HepG2 (cell line): ENCODE results near the gene EEF1E1. TPM values are rescaled to one million over a fixed set of nuclear protein-coding genes. Genes with fewer than 3 reads are reported as not detected.

ENCODE experiments used
- E2F5 ChIP-seq: sonication (generic); formaldehyde crosslinking; conservative IDR thresholded peaks from 2 replicates; pipeline ENCODE4 v1.4.0; 2020; ENCODE audit warnings: missing genetic modification reagents
- ETV5 ChIP-seq: IDR thresholded peaks from 2 replicates; pipeline ENCODE4 v1.6.1; 2018; ENCODE audit warnings: missing biosample characterization, missing genetic modification reagents, inconsistent platforms, borderline replicate concordance
- FOXM1 ChIP-seq: sonication (generic); formaldehyde crosslinking; IDR thresholded peaks from 2 replicates; pipeline ENCODE4 v1.5.0; 2020; ENCODE audit warnings: missing genetic modification reagents
- HCFC1 ChIP-seq: fragments of 150-350 bp; IDR thresholded peaks from 2 replicates; pipeline ENCODE4 v1.6.1; 2014; ENCODE audit warnings: low read depth, low read length
- PHF8 ChIP-seq: sonication (generic); formaldehyde crosslinking; IDR thresholded peaks from 2 replicates; pipeline ENCODE4 v1.5.0; 2020; ENCODE audit warnings: missing genetic modification reagents
- POLR2AphosphoS2 ChIP-seq: IDR thresholded peaks from 2 replicates; pipeline ENCODE4 v1.6.1; 2011; ENCODE audit warnings: low read depth, low read length, improper control_type of control experiment
- SATB2 ChIP-seq: sonication (generic); formaldehyde crosslinking; IDR thresholded peaks from 2 replicates; pipeline ENCODE4 v1.5.0; 2020; ENCODE audit warnings: missing genetic modification reagents
- THYN1 ChIP-seq: sonication (generic); formaldehyde crosslinking; IDR thresholded peaks from 2 replicates; pipeline ENCODE4 v1.8.1; 2023; ENCODE audit warnings: low read depth, mild to moderate bottlenecking, moderate library complexity, missing genetic modification reagents, borderline replicate concordance
- USF2 ChIP-seq, 2 experiments: sonication (generic) in 1 of 2; formaldehyde crosslinking in 1 of 2; IDR thresholded peaks; 2 replicates each; pipeline versions ENCODE4 v1.5.1 to v1.6.1; 2011 to 2020; ENCODE audit warnings: borderline replicate concordance in 1 of 2, low read depth in 1 of 2, low read length in 1 of 2, mild to moderate bottlenecking in 1 of 2, missing genetic modification reagents in 1 of 2, moderate library complexity in 1 of 2
- YEATS2 ChIP-seq: sonication (generic); formaldehyde crosslinking; IDR thresholded peaks from 2 replicates; pipeline ENCODE4 v1.4.0; 2020; ENCODE audit warnings: missing genetic modification reagents, borderline replicate concordance
- ZBTB44 ChIP-seq: sonication (generic); formaldehyde crosslinking; IDR thresholded peaks from 2 replicates; pipeline ENCODE4 v1.4.0; 2020; ENCODE audit warnings: missing genetic modification reagents
- ZFP1 ChIP-seq: IDR thresholded peaks from 2 replicates; pipeline ENCODE4 v1.6.1; 2016
- ZFP62 ChIP-seq: sonication (generic); formaldehyde crosslinking; IDR thresholded peaks from 2 replicates; pipeline ENCODE4 v1.4.0; 2020; ENCODE audit warnings: missing genetic modification reagents
- ZNF24 ChIP-seq: fragments of 450-650 bp; IDR thresholded peaks from 2 replicates; pipeline ENCODE4 v1.6.1; 2017; ENCODE audit warnings: antibody characterized with exemption, mild to moderate bottlenecking
- ZNF333 ChIP-seq: sonication (generic); formaldehyde crosslinking; IDR thresholded peaks from 2 replicates; pipeline ENCODE4 v1.4.0; 2020; ENCODE audit warnings: mild to moderate bottlenecking, missing genetic modification reagents, borderline replicate concordance
- ZNF451 ChIP-seq: sonication (generic); formaldehyde crosslinking; IDR thresholded peaks from 2 replicates; pipeline ENCODE4 v1.5.0; 2020; ENCODE audit warnings: mild to moderate bottlenecking, missing genetic modification reagents
- ZNF550 ChIP-seq: sonication (generic); formaldehyde crosslinking; IDR thresholded peaks from 2 replicates; pipeline ENCODE4 v1.4.0; 2020; ENCODE audit warnings: mild to moderate bottlenecking, missing genetic modification reagents, borderline replicate concordance
- ZNF552 ChIP-seq: sonication (generic); formaldehyde crosslinking; IDR thresholded peaks from 2 replicates; pipeline ENCODE4 v1.9.0; 2022; ENCODE audit warnings: missing genetic modification reagents, mild to moderate bottlenecking, borderline replicate concordance
- ZNF644 ChIP-seq: IDR thresholded peaks from 2 replicates; pipeline ENCODE4 v1.6.1; 2016; ENCODE audit warnings: low read depth
- ZSCAN31 ChIP-seq: sonication (generic); formaldehyde crosslinking; IDR thresholded peaks from 2 replicates; pipeline ENCODE4 v1.5.0; 2020; ENCODE audit warnings: low read depth, mild to moderate bottlenecking, missing genetic modification reagents
- polyA plus RNA-seq, 8 experiments: library from polyadenylated mRNA; depleted of rRNA in 3 of 8; stranded (reverse) in 7 of 8; unstranded in 1 of 8; fragments of >200 nt; fragmentation: Illumina TruSeq in 4 of 8; extraction: Trizol in 4 of 8; gene quantifications; 2 replicates each; pipeline versions ENCODE4 v1.2.1 to v1.2.3, GENCODE V29; 2011 to 2016; ENCODE audit warnings: low read depth in 4 of 8, missing spikeins in 1 of 8, mixed read lengths in 1 of 8; ENCODE audit not compliant: insufficient read depth in 1 of 8
- total RNA-seq, 5 experiments: library from RNA; depleted of rRNA; stranded (reverse); fragments of >200 nt; fragmentation: Illumina TruSeq; extraction: Trizol; gene quantifications; 2 replicates each; pipeline ENCODE4 v1.2.3, GENCODE V29; 2016; ENCODE audit warnings: low read depth in 1 of 5
- TF ChIP-seq, protein P1 (sequence below): sonication (generic); formaldehyde crosslinking; IDR thresholded peaks from 2 replicates; pipeline ENCODE4 v1.4.0; 2020; ENCODE audit warnings: missing genetic modification reagents, borderline replicate concordance

The EEF1E1 gene
- total and polyA plus RNA-seq, 2 of the 13 experiments (the other 11 are each of a cell fraction or from before 2014, with no cell fraction given), result 128 to 188 TPM

DNA sequence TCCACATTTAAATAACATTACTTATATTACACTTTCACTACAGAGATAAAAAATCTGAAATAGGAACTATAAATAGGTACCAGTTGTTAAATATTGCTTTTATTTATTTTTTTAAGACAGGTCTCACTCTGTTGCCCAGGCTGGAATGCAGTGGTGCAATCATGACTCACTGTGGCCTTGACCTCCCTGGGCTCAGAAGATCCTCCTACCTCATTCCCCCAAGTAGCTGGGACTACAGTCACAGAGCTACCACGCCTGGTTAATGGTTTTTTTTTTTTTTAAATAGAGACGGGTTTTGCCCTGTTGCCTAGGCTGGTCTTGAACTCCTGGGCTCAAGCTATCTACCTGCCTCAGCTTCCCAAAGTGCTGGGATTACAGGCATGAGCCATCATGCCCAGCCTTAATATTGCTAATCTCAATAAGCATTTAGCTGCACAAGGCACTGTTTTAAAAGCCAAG, 17.3 kb downstream of the EEF1E1 start (continued):
- TF ChIP-seq, protein P1, sequence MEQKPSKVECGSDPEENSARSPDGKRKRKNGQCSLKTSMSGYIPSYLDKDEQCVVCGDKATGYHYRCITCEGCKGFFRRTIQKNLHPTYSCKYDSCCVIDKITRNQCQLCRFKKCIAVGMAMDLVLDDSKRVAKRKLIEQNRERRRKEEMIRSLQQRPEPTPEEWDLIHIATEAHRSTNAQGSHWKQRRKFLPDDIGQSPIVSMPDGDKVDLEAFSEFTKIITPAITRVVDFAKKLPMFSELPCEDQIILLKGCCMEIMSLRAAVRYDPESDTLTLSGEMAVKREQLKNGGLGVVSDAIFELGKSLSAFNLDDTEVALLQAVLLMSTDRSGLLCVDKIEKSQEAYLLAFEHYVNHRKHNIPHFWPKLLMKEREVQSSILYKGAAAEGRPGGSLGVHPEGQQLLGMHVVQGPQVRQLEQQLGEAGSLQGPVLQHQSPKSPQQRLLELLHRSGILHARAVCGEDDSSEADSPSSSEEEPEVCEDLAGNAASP (CRISPR knock-in tag), result peak; percentile 96; the same call in 1 of the 2 replicates
- TF ChIP-seq POLR2AphosphoS2 (no peak), USF2 (IDR thresholded peaks at IDR 0.05; ENCODE audit: low read depth, low read length) (no peak), USF2 (CRISPR knock-in tag; IDR thresholded peaks at IDR 0.05; ENCODE audit: borderline replicate concordance) (no peak), ZNF552 (no peak), ZNF333 (CRISPR knock-in tag) (0 out of 2 replicates have a peak, but pooled peaks have one; percentile 35), PHF8 (CRISPR knock-in tag) (0 out of 2 replicates have a peak, but pooled peaks have one; percentile 22), ZNF24 (0 out of 2 replicates have a peak, but pooled peaks have one; percentile 11), E2F5 (no peak), HCFC1 (no peak), FOXM1 (CRISPR knock-in tag) (no peak), ZNF550 (CRISPR knock-in tag) (no peak), ZNF644 (CRISPR knock-in tag) (peak; percentile 89), ZFP62 (CRISPR knock-in tag) (no peak), ZSCAN31 (no peak), THYN1 (CRISPR knock-in tag) (no peak), ETV5 (CRISPR knock-in tag) (peak; percentile 60; the same call in 1 of the 2 replicates), ZBTB44 (no peak), ZFP1 (CRISPR knock-in tag) (0 out of 2 replicates have a peak, but pooled peaks have one; percentile 67), SATB2 (CRISPR knock-in tag) (no peak), ZNF451 (no peak), YEATS2 (CRISPR knock-in tag) (peak; percentile 64; the same call in 1 of the 2 replicates)
